ENCODE data around the gene NRL.

NRL gene

GRCh38 chr14:24150061-24150460 is 35.3 kb upstream of the NRL start:
- ChIA-PET CTCF (interaction anchor here (0.6 to 1.4 kb wide), 2 partner anchors 12 to 23 kb away, joined by 3 to 4 read pairs; partner anchors contain the start of gene IRF9), POLR2A (ENCODE audit: low non-redundant PET) (interaction anchor here (1.1 kb wide), 1 partner anchor 11 kb away, joined by 4 read pairs; the partner anchor contains the start of gene IRF9)
- DNase-seq (ENCODE audit: low spot score) = no peak
- TF ChIP-seq, protein P1, sequence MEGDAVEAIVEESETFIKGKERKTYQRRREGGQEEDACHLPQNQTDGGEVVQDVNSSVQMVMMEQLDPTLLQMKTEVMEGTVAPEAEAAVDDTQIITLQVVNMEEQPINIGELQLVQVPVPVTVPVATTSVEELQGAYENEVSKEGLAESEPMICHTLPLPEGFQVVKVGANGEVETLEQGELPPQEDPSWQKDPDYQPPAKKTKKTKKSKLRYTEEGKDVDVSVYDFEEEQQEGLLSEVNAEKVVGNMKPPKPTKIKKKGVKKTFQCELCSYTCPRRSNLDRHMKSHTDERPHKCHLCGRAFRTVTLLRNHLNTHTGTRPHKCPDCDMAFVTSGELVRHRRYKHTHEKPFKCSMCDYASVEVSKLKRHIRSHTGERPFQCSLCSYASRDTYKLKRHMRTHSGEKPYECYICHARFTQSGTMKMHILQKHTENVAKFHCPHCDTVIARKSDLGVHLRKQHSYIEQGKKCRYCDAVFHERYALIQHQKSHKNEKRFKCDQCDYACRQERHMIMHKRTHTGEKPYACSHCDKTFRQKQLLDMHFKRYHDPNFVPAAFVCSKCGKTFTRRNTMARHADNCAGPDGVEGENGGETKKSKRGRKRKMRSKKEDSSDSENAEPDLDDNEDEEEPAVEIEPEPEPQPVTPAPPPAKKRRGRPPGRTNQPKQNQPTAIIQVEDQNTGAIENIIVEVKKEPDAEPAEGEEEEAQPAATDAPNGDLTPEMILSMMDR (conservative IDR thresholded peaks at IDR 0.05; ENCODE audit: low read depth) = no peak
- peak overlapping the region; percentile 28; the same call in 1 of the 2 replicates for H3K27ac ChIP-seq

GRCh38 chr14:24149302-24149969 is 34.7 kb upstream of the NRL start:
- TF ChIP-seq, protein P1 (conservative IDR thresholded peaks at IDR 0.05; ENCODE audit: low read depth) = no peak
- no peak overlapping the region; the same call in 1 of the 2 replicates for H3K27ac ChIP-seq
- no peak for DNase-seq (ENCODE audit: low spot score)
- ChIA-PET CTCF (interaction anchor here (0.6 to 1.4 kb wide), 3 partner anchors 11 to 22 kb away, joined by 3 to 4 read pairs (median 4); partner anchors contain the start of gene IRF9), POLR2A (ENCODE audit: low non-redundant PET) (interaction anchor here (1.1 kb wide), 1 partner anchor 12 kb away, joined by 4 read pairs; the partner anchor contains the start of gene IRF9)

- peak overlapping the region; percentile 97 for H3K27ac ChIP-seq
- TF ChIP-seq, protein P1 (conservative IDR thresholded peaks at IDR 0.05; ENCODE audit: low read depth) = no peak
- DNase-seq (ENCODE audit: low spot score) = no peak
- ChIA-PET POLR2A (ENCODE audit: low non-redundant PET) (interaction anchor here (0.6 to 1.7 kb wide), 4 partner anchors 12 to 248 kb away, joined by 3 to 8 read pairs (median 4); partner anchors contain the start of genes DCAF11 and PSME1), CTCF (interaction anchor here (0.6 to 1.6 kb wide), 3 partner anchors 10 to 1252 kb away, joined by 4 to 5 read pairs (median 4); no protein-coding TSS in a partner anchor)
These were observed 33.1 kb upstream of the NRL start for GRCh38 chr14:24147761-24148428.

DNA sequence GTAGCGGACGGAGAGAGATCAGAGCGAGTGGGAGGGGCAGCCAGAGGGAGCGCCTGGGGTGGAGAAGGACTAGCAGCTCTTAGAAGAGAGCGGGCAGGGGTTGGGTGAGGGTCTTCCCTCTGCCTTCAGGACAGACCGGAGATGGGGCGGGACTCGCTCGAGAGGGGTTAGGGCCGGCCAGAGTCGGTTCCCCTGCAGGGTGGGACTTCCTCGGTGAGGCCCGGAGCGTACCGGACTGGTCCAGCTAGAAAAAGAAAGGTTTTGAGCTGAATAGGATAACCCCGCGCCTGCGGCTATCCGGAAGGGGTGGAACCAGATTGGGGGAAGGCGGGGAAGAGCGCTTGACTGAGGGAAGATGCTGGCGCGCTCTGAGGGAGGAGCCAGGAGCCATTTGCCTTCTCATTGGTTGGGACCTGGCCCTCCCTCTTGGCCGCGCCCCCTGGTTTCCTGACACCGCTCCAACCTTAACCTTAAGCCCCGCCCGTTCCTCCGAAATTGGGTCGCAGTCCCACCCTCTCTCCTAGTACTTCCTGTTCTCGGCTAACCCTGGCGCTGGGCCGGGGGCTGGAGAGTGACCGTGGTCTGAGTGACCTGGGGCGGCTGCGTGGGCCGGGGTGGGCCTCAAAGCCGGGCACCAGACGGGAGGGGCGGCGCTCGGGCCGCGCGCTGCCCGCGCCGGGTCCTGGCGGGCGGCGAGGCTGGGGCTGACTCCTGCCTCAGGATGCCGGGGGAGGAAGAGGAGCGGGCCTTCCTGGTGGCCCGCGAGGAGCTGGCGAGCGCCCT is 32.4 kb upstream of the NRL start, which contains the start of gene RNF31:
TSS of gene RNF31 (plus strand) at position 521 of the 783 bp plus-strand sequence. CDS start at position 722, 201 bp downstream.
- ChIA-PET CTCF (interaction anchor here (1.6 to 2.0 kb wide), 2 partner anchors 10 to 14 kb away, joined by 5 to 10 read pairs; partner anchors contain the start of gene IRF9), POLR2A (ENCODE audit: low non-redundant PET) (interaction anchor here (0.6 to 1.7 kb wide), 7 partner anchors 9 to 249 kb away, joined by 3 to 8 read pairs (median 3); partner anchors contain the start of genes DCAF11, IRF9 and PSME1)
- DNase-seq (ENCODE audit: low spot score) = peak; percentile 95
- TF ChIP-seq, protein P1 (conservative IDR thresholded peaks at IDR 0.05; ENCODE audit: low read depth) = no peak
- peak within 1 kb of the TSS; percentile 97 for H3K27ac ChIP-seq

- TF ChIP-seq, protein P1 (conservative IDR thresholded peaks at IDR 0.05; ENCODE audit: low read depth) = no peak
- peak within 1 kb of the TSS; percentile 97 for H3K27ac ChIP-seq
- DNase-seq (ENCODE audit: low spot score) = peak; percentile 97
- ChIA-PET CTCF (interaction anchor here (0.6 to 2.0 kb wide), 3 partner anchors 9 to 28 kb away, joined by 5 to 10 read pairs (median 6); partner anchors contain the start of gene IRF9), POLR2A (ENCODE audit: low non-redundant PET) (interaction anchor here (0.7 to 1.7 kb wide), 6 partner anchors 8 to 32 kb away, joined by 3 to 8 read pairs (median 3); partner anchors contain the start of genes DCAF11, IRF9 and PSME1)
These were observed 31.8 kb upstream of the NRL start, which contains the start of gene PSME2 for GRCh38 chr14:24146453-24146977. Gene PSME2, minus strand, starts transcription at chr14:24146610. Its CDS starts 29 bp downstream, at chr14:24146581.
